ENCODE data around the gene GFER. TPM values are rescaled to one million over a fixed set of nuclear protein-coding genes. Genes with fewer than 3 reads are reported as not detected.

The GFER gene
- total and polyA plus RNA-seq, 10 of the 15 experiments (the other 5 are each of a cell fraction or from before 2014, with no cell fraction given) = 2.4 to 57.7 (median 31.3) TPM

- TF ChIP-seq NKRF (conservative IDR thresholded peaks at IDR 0.05) (peak; percentile 84), TCF12 (IDR thresholded peaks at IDR 0.05; ENCODE audit: low read depth, low read length) (no peak), IRF3 (IDR thresholded peaks at IDR 0.05) (0 out of 2 replicates have a peak, but pooled peaks have one; percentile 57), USF1 (IDR thresholded peaks at IDR 0.05; ENCODE audit: borderline replicate concordance, extremely low read length, insufficient read depth, low read depth, low read length) (no peak), ZNF207 (IDR thresholded peaks at IDR 0.05; ENCODE audit: borderline replicate concordance) (peak; percentile 74; the same call in 1 of the 2 replicates), NFYA (IDR thresholded peaks at IDR 0.05; ENCODE audit: borderline replicate concordance, low read depth, low read length) (no peak), ZNF24 (IDR thresholded peaks at IDR 0.05) (peak; percentile 33; the same call in 1 of the 2 replicates), IKZF1 (conservative IDR thresholded peaks at IDR 0.05) (peak; percentile 97), MYB (IDR thresholded peaks at IDR 0.05; ENCODE audit: borderline replicate concordance, low read depth, low read length) (no peak), ZSCAN29 (IDR thresholded peaks at IDR 0.05) (0 out of 2 replicates have a peak, but pooled peaks have one; percentile 20), CTCF (IDR thresholded peaks at IDR 0.05 in 2 of 3, conservative IDR thresholded peaks at IDR 0.05 in 1 of 3; ENCODE audit: control insufficient read depth in 2 of 3, extremely low read depth in 1 of 3, insufficient read depth in 1 of 3, low read depth in 3 of 3, low read length in 3 of 3) (peak; percentile 66 to 91 (median 81)), SKIL (IDR thresholded peaks at IDR 0.05; ENCODE audit: low read depth, poor library complexity, severe bottlenecking) (no peak), RAD21 (IDR thresholded peaks at IDR 0.05; ENCODE audit: insufficient read depth, low read depth, low read length) (peak; percentile 30; the same call in 1 of the 2 replicates), ZNF687 (IDR thresholded peaks at IDR 0.05) (peak; percentile 61), MXI1 (IDR thresholded peaks at IDR 0.05; ENCODE audit: low read depth, low read length) (peak; percentile 57)
Measured at GRCh38 chr16:1959269-1960039, 24.5 kb upstream of the GFER start, which contains the start of gene NDUFB10 (continued).
